ENCODE data around the gene TGFBR3. TPM values are rescaled to one million over a fixed set of nuclear protein-coding genes. Genes with fewer than 3 reads are reported as not detected.

Gene TGFBR3
- total and polyA plus RNA-seq, 2 of the 4 experiments (the other 2 are of a cell fraction): 3.0 to 11.3 TPM

DNA sequence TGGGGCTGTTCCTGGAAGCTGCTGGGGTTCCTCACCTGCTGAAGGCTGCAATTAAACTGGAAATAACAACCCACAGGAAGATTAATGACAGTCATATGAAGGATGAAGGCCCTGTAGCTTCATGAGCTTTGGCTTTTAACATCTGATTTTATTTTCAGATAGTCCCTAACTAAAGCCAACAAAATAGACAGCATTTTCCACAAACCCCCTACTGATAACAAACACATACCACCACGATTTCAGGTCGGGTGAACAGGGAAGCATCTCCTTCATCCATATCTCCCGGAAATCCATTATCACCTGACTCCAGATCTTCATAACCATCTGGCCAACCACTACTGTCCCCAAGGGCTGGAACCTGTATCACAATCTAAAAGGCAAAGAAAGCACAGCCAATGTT is 169.6 kb downstream of the TGFBR3 start:
- Histone ChIP-seq H4K91ac (ENCODE audit: insufficient read depth, low read depth, low read length) (no peak overlapping the region), H3K79me1 (ENCODE audit: low read depth in 1 of 2, low read length in 2 of 2) (no peaks in the 10 kb centered on the region), H4K8ac (ENCODE audit: low read depth in 2 of 2, low read length in 2 of 2) (no peak overlapping the region), H3K27me3 (ENCODE audit: control insufficient read depth, insufficient read depth, low read length) (no peaks in the 10 kb centered on the region), H3K4me2 (ENCODE audit: low read depth, low read length) (no peak overlapping the region), H2BK120ac (ENCODE audit: low read depth, low read length) (no peak overlapping the region), H3K36me3 (ENCODE audit: control insufficient read depth, insufficient read depth, low read length) (peaks cover 36% of the 10 kb centered on the region), H3K4me1 (ENCODE audit: control insufficient read depth, insufficient read depth, low read length) (peaks cover 6% of the 10 kb centered on the region), H3K4me3 (ENCODE audit: insufficient read depth, low read depth, low read length) (no peak overlapping the region), H2BK5ac (ENCODE audit: low read depth, low read length, poor library complexity, severe bottlenecking) (no peak overlapping the region), H2BK20ac (ENCODE audit: low read depth, low read length) (no peak overlapping the region), H3K9me1 (ENCODE audit: insufficient read depth, low read length) (no peaks in the 10 kb centered on the region), H2BK15ac (ENCODE audit: low read depth, low read length) (no peak overlapping the region), H4K20me1 (ENCODE audit: insufficient read depth, low read length) (no peaks in the 10 kb centered on the region), H3K18ac (ENCODE audit: low read depth, low read length) (no peak overlapping the region), H2AFZ (replicated peaks; ENCODE audit: low read length, poor library complexity) (no peak overlapping the region), H2AK9ac (replicated peaks; ENCODE audit: low read depth, low read length, poor library complexity) (no peak overlapping the region), H3K56ac (ENCODE audit: extremely low read depth, insufficient read depth, low read length) (no peak overlapping the region), H2AK5ac (ENCODE audit: low read depth, low read length) (no peak overlapping the region), H3K14ac (replicated peaks; ENCODE audit: low read depth, low read length) (no peak overlapping the region), H3K9ac (ENCODE audit: low read depth, low read length) (no peak overlapping the region), H3K4ac (ENCODE audit: low read depth, low read length) (no peak overlapping the region), H3K23ac (ENCODE audit: low read depth, low read length) (no peak overlapping the region), H3K27ac (ENCODE audit: insufficient read depth, low read length) (no peak overlapping the region), H4K5ac (ENCODE audit: low read depth, low read length) (no peak overlapping the region), H3K9me3 (ENCODE audit: control insufficient read depth, insufficient read depth, low read length) (no peaks in the 10 kb centered on the region)
- DNase-seq: no peak
- intact Hi-C loops (cut with micrococcal nuclease): no loop called here
- ChIA-PET POLR2A (ENCODE audit: unreplicated experiment) (no interaction called here), CTCF (interaction anchor here (1.1 kb wide), 1 partner anchor 64 kb away, joined by 4 read pairs; no protein-coding TSS in a partner anchor)
- ATAC-seq (ENCODE audit: low read depth): no peak
- in situ Hi-C loops (cut with MboI; ENCODE audit: low sequenced_read_pairs): no loop called here
- WGBS, 2 experiments (ENCODE audit: extremely low coverage in 2 of 2, insufficient read length in 1 of 2): 52% methylated on average over 3 of the region's 3 CpGs; no CpG with 5 or more reads in 1 of the 2 experiments
- dilution Hi-C loops (cut with HindIII; ENCODE audit: low sequenced_read_pairs, unreplicated experiment): no loop called here
- no peak for TF ChIP-seq RCOR1 (IDR thresholded peaks at IDR 0.05; ENCODE audit: insufficient replicate concordance, low read length)
- no peak for TF ChIP-seq CEBPB (IDR thresholded peaks at IDR 0.05; ENCODE audit: low read depth, low read length)
- no peak for TF ChIP-seq CHD1 (IDR thresholded peaks at IDR 0.05; ENCODE audit: low read depth, low read length)
- TF ChIP-seq USF2 (IDR thresholded peaks at IDR 0.05; ENCODE audit: low read depth, low read length): no peak
- no peak for TF ChIP-seq RFX5 (IDR thresholded peaks at IDR 0.05; ENCODE audit: low read depth, low read length)
- TF ChIP-seq ELK1 (IDR thresholded peaks at IDR 0.05; ENCODE audit: borderline replicate concordance, low read depth, low read length): no peak
- no peak for TF ChIP-seq SMC3 (IDR thresholded peaks at IDR 0.05; ENCODE audit: low read depth, low read length)
- no peak for TF ChIP-seq MAFK (IDR thresholded peaks at IDR 0.05; ENCODE audit: low read depth, low read length)
- no peak for TF ChIP-seq BHLHE40 (IDR thresholded peaks at IDR 0.05; ENCODE audit: low read depth, low read length)
- no peak for TF ChIP-seq RAD21 (IDR thresholded peaks at IDR 0.05; ENCODE audit: low read length)
- TF ChIP-seq MAZ (IDR thresholded peaks at IDR 0.05; ENCODE audit: borderline replicate concordance, low read depth, low read length): no peak
- TF ChIP-seq POLR2A (IDR thresholded peaks at IDR 0.05; ENCODE audit: low read depth, low read length): no peak
- BruUV-seq (replicated peaks): no TSS peak
